Psoas muscle (tissue), 8 donors: ENCODE data around the gene AZIN2. TPM values are rescaled to one million over a fixed set of nuclear protein-coding genes. Genes with fewer than 3 reads are reported as not detected.

Experiments
- ATAC-seq, 4 donors: fragments of 200-7000 bp; cut with Tn5 transposase; one replicate each; pipeline ENCODE4 v1.9.1; 2020; ENCODE audit warnings: moderate library complexity in 3 of 4, mild to moderate bottlenecking in 2 of 4
- DNase-seq, 2 donors: peaks; one replicate each; pipeline ENCODE4 v3.0.0-alpha.2; 2020
- H3K27ac ChIP-seq: fragments of 200-600 bp; one replicate; pipeline ENCODE4 v1.8.0; 2022
- H3K27me3 ChIP-seq, 3 donors: fragments of 200-600 bp in 1 of 3; one replicate each; pipeline versions ENCODE4 v1.6.1 to v1.8.0; 2013 to 2022; ENCODE audit warnings: low read length in 2 of 3, mild to moderate bottlenecking in 2 of 3, moderate library complexity in 1 of 3; ENCODE audit not compliant: insufficient read depth in 3 of 3
- H3K36me3 ChIP-seq, 2 donors: fragments of 200-600 bp in 1 of 2; one replicate each; pipeline versions ENCODE4 v1.6.1 to v1.8.0; 2013 to 2022; ENCODE audit warnings: low read depth in 1 of 2, mild to moderate bottlenecking in 1 of 2, moderate library complexity in 1 of 2; ENCODE audit not compliant: insufficient read depth in 1 of 2
- H3K4me1 ChIP-seq: fragments of 200-600 bp; one replicate; pipeline ENCODE4 v1.8.0; 2022
- H3K4me3 ChIP-seq: fragments of 200-600 bp; one replicate; pipeline ENCODE4 v1.8.0; 2022; ENCODE audit warnings: mild to moderate bottlenecking
- H3K9me3 ChIP-seq: fragments of 200-600 bp; one replicate; pipeline ENCODE4 v1.8.0; 2022
- CTCF ChIP-seq: fragments of 200-600 bp; IDR thresholded peaks from one replicate; pipeline ENCODE4 v1.8.0; 2022; ENCODE audit warnings: antibody characterized with exemption
- WGBS, 3 donors: extraction: QIAGEN DNeasy Blood & Tissue Kit; methylation state at CpG; one replicate each; pipeline versions ENCODE4 v1.1.6 to v1.1.7; 2013; 5-methylcytosine and 5-hydroxymethylcytosine counted together
- intact Hi-C, 2 donors: fragments of 100-400 bp; cut with DNase I; formaldehyde crosslinking; loops; one replicate each; pipeline versions ENCODE4 v1.11.0 to v1.14.2; 2022
- polyA plus RNA-seq, 3 donors: library from polyadenylated mRNA; stranded (reverse); fragments of 200-250 nt; gene quantifications; one replicate each; pipeline ENCODE4 v1.2.3, GENCODE V29; 2013
- total RNA-seq, 4 donors: library from RNA; stranded (reverse); fragmentation: NEBNext Ultra II Directional in 2 of 4; extraction: Animal tissue kit (Norgen Biotek cat#: 25700) in 2 of 4; gene quantifications; one replicate each; pipeline versions ENCODE4 v1.2.1 to v1.2.4, GENCODE V29; 2021 to 2023
- donor health status: healthy with polysubstance abuse.
- donor health status: DM: no; HTN: no; CAD: no; lungs with moderate emphysema.
- donor health status: Bipolar disorder and iron deficiency.
- donor health status: healthy.
- donor health status: DM: yes; HTN: yes; CAD: no.
- donor health status: DM: no; HTN: no; CAD: no.
- donor health status: DM: no; HTN: no; CAD: no.
- donor health status: DM: yes; HTN: yes; CAD: no.

AZIN2 gene
- total and polyA plus RNA-seq, 7 donors: 0.17 to 3.5 (median 0.96) TPM

GRCh38 chr1:33087677-33088076, 6.7 kb downstream of the AZIN2 start:
- no peak overlapping the region for H3K27ac ChIP-seq
- no peaks in the 10 kb centered on the region for H3K36me3 ChIP-seq
- H3K9me3 ChIP-seq: no peaks in the 10 kb centered on the region
- ATAC-seq (no peak), DNase-seq (no peak)
- no peaks in the 10 kb centered on the region for H3K27me3 ChIP-seq
- no peak overlapping the region for H3K4me3 ChIP-seq
- H3K4me1 ChIP-seq: peaks cover 16% of the 10 kb centered on the region
- intact Hi-C loops: loop anchor here (1.0 to 5.0 kb wide), 4 partner anchors 155 to 217 kb away; partner anchors contain the start of gene FNDC5 (in 1 of the 2)
- WGBS, 3 donors: 70 to 84% (median 76%) methylated on average over 6 of the region's 6 CpGs
- TF ChIP-seq CTCF: no peak

- Histone ChIP-seq H3K36me3 (no peaks in the 10 kb centered on the region), H3K4me3 (no peak overlapping the region), H3K4me1 (peaks cover 16% of the 10 kb centered on the region), H3K27ac (peak overlapping the region; percentile 63), H3K9me3 (no peaks in the 10 kb centered on the region), H3K27me3 (no peaks in the 10 kb centered on the region)
- TF ChIP-seq CTCF: no peak
- no peak for DNase-seq
- WGBS, 3 donors: 75 to 83% (median 77%) methylated on average over 9 of the region's 9 CpGs
- intact Hi-C loops: loop anchor here (1.0 to 5.0 kb wide), 4 partner anchors 156 to 218 kb away; partner anchors contain the start of gene FNDC5 (in 1 of the 2)
- no peak for ATAC-seq
These were observed 7.4 kb downstream of the AZIN2 start for GRCh38 chr1:33088119-33088906.

GRCh38 chr1:33089457-33089856, 8.5 kb downstream of the AZIN2 start:
- peak; percentile 88 to 92 (median 90) for ATAC-seq
- intact Hi-C loops: loop anchor here (2.0 to 5.0 kb wide), 3 partner anchors 157 to 212 kb away; no protein-coding TSS in a partner anchor
- Histone ChIP-seq H3K27ac (peak overlapping the region; percentile 70), H3K9me3 (no peaks in the 10 kb centered on the region), H3K36me3 (no peaks in the 10 kb centered on the region), H3K4me1 (peaks cover 16% of the 10 kb centered on the region), H3K27me3 (no peaks in the 10 kb centered on the region), H3K4me3 (no peak overlapping the region)
- no peak for TF ChIP-seq CTCF
- 31 to 38% (median 35%) methylated on average over 2 of the region's 2 CpGs for WGBS, 3 donors
- DNase-seq: peak; percentile 65 to 83

GRCh38 chr1:33092438-33092837, 11.5 kb downstream of the AZIN2 start:
- no peak for TF ChIP-seq CTCF
- ATAC-seq (no peak), DNase-seq (no peak)
- peaks cover 16% of the 10 kb centered on the region for H3K4me1 ChIP-seq
- H3K36me3 ChIP-seq: no peaks in the 10 kb centered on the region
- intact Hi-C loops: no loop called here
- H3K9me3 ChIP-seq: no peaks in the 10 kb centered on the region
- no peak overlapping the region for H3K27ac ChIP-seq
- H3K27me3 ChIP-seq: no peaks in the 10 kb centered on the region
- H3K4me3 ChIP-seq: no peak overlapping the region
- 88 to 93% (median 90%) methylated on average over 10 of the region's 10 CpGs for WGBS, 3 donors
